Measurements from ENCODE around the gene USH2A. TPM values are rescaled to one million over a fixed set of nuclear protein-coding genes. Genes with fewer than 3 reads are reported as not detected.

The USH2A gene
- total RNA-seq, 4 donors from 2014 or later = 0.03 to 0.25 TPM; not detected in 2

- H3K4me3 ChIP-seq (ENCODE audit: low read depth, poor library complexity, severe bottlenecking) = no peak overlapping the region
- no peak for TF ChIP-seq POLR2A (IDR thresholded peaks at IDR 0.05)
- DNase-seq (ENCODE audit: low spot score in 2 of 2) = no peak
- intact Hi-C loops (cut with DNase I; ENCODE audit: low total_unique reads) = no loop called here
- 61 to 75% methylated on average over 6 of the region's 6 CpGs for WGBS, 2 donors
Observed at GRCh38 chr1:215905493-215906115, 517.6 kb downstream of the USH2A start.

- TF ChIP-seq CTCF (IDR thresholded peaks at IDR 0.05) = no peak
- no peak for DNase-seq (ENCODE audit: low spot score in 2 of 2)
- WGBS, 2 donors = 50 to 51% methylated on average over 6 of the region's 6 CpGs
- H3K4me3 ChIP-seq (ENCODE audit: low read depth, poor library complexity, severe bottlenecking) = no peak overlapping the region
- intact Hi-C loops (cut with DNase I; ENCODE audit: low total_unique reads) = no loop called here
Observed at GRCh38 chr1:215900684-215901083, 522.6 kb downstream of the USH2A start.

- intact Hi-C loops (cut with DNase I; ENCODE audit: low total_unique reads) = no loop called here
- DNase-seq (ENCODE audit: low spot score in 2 of 2) = no peak
- TF ChIP-seq CTCF (IDR thresholded peaks at IDR 0.05) = no peak
- TF ChIP-seq POLR2A (IDR thresholded peaks at IDR 0.05) = no peak
- 92 to 94% methylated on average over 5 of the region's 5 CpGs for WGBS, 2 donors
- H3K4me3 ChIP-seq (ENCODE audit: low read depth, poor library complexity, severe bottlenecking) = no peak overlapping the region
Observed at GRCh38 chr1:215899901-215900300, 523.3 kb downstream of the USH2A start.

GRCh38 chr1:215895893-215896292 is 527.4 kb downstream of the USH2A start:
- TF ChIP-seq CTCF (IDR thresholded peaks at IDR 0.05) (no peak), POLR2A (IDR thresholded peaks at IDR 0.05) (no peak)
- WGBS, 2 donors = 84 to 92% methylated on average over 3 of the region's 3 CpGs
- no peak overlapping the region for H3K4me3 ChIP-seq (ENCODE audit: low read depth, poor library complexity, severe bottlenecking)
- no peak for DNase-seq (ENCODE audit: low spot score in 2 of 2)
- intact Hi-C loops (cut with DNase I; ENCODE audit: low total_unique reads) = no loop called here

- no peak overlapping the region for H3K4me3 ChIP-seq (ENCODE audit: low read depth, poor library complexity, severe bottlenecking)
- intact Hi-C loops (cut with DNase I; ENCODE audit: low total_unique reads) = no loop called here
- no peak for DNase-seq (ENCODE audit: low spot score in 2 of 2)
- no peak for TF ChIP-seq POLR2A (IDR thresholded peaks at IDR 0.05)
- no peak for TF ChIP-seq CTCF (IDR thresholded peaks at IDR 0.05)
- WGBS, 2 donors = 73 to 80% methylated on average over 2 of the region's 2 CpGs
Observed at GRCh38 chr1:215895276-215895675, 528.0 kb downstream of the USH2A start.

- no peak overlapping the region for H3K4me3 ChIP-seq (ENCODE audit: low read depth, poor library complexity, severe bottlenecking)
- TF ChIP-seq POLR2A (IDR thresholded peaks at IDR 0.05) (no peak), CTCF (IDR thresholded peaks at IDR 0.05) (no peak)
- intact Hi-C loops (cut with DNase I; ENCODE audit: low total_unique reads) = no loop called here
- 68 to 69% methylated on average over 4 of the region's 4 CpGs for WGBS, 2 donors
- no peak for DNase-seq (ENCODE audit: low spot score in 2 of 2)
Observed at GRCh38 chr1:215894617-215895016, 528.6 kb downstream of the USH2A start.

Measured in lower leg skin (tissue), 4 donors.